ENCODE results near the gene DVL1.

DNA sequence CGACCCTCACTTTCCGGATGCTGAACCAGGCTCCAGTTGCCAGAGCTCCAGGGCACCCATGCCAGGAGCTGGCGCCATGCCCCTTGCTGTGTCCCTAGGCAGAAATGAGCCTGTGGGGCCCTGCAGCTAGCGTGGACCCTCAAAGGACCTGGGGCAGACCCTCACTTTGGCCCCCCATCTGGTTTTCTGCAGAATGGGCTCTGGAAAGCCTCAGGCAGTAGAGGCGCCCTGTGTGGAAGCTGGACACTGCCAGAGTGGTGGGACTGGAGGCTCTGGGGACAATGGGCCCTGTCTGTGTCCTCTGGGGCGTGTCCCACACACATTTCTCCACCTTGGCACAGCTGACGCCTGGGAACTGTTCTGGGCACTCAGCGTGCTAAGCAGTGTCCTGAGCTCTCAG is 32.1 kb upstream of the DVL1 start:
- TF ChIP-seq, protein P1, sequence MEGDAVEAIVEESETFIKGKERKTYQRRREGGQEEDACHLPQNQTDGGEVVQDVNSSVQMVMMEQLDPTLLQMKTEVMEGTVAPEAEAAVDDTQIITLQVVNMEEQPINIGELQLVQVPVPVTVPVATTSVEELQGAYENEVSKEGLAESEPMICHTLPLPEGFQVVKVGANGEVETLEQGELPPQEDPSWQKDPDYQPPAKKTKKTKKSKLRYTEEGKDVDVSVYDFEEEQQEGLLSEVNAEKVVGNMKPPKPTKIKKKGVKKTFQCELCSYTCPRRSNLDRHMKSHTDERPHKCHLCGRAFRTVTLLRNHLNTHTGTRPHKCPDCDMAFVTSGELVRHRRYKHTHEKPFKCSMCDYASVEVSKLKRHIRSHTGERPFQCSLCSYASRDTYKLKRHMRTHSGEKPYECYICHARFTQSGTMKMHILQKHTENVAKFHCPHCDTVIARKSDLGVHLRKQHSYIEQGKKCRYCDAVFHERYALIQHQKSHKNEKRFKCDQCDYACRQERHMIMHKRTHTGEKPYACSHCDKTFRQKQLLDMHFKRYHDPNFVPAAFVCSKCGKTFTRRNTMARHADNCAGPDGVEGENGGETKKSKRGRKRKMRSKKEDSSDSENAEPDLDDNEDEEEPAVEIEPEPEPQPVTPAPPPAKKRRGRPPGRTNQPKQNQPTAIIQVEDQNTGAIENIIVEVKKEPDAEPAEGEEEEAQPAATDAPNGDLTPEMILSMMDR (IDR thresholded peaks at IDR 0.05; ENCODE audit: low read depth, low read length), result no peak
- TF ChIP-seq EZH2phosphoT487 (IDR thresholded peaks at IDR 0.05; ENCODE audit: low read depth), result no peak

All from OCI-LY3 (cell line).